Activated CD8-positive, alpha-beta memory T cell treated with anti-CD3 and anti-CD28 coated beads, Interleukin-2, amount 10 ng/mL, durations not matched to agents 7 days and 5 days (primary cell): ENCODE data around the gene MCOLN1. TPM values are rescaled to one million over a fixed set of nuclear protein-coding genes. Genes with fewer than 3 reads are reported as not detected.
"Not testable (repeated sequence)": the region's sequence is repeated elsewhere in the genome, so short reads cannot be mapped to it uniquely, and the experiment has no call there.

Experiments
- ATAC-seq: fragments of 150-1000 bp; cut with Tn5 transposase; one replicate; pipeline ENCODE4 v1.10.0; 2021; ENCODE audit warnings: moderate library complexity
- CTCF ChIA-PET: fragments of 350-600 bp; sonication (Branson Sonifier 250); formaldehyde crosslinking; loops from one replicate; lab custom pipeline; 2021; ENCODE audit warnings: antibody characterized with exemption; lab: Charles Lee
- DNase-seq: peaks from one replicate; pipeline ENCODE4 v3.0.0-alpha.2; 2020
- H3K27ac Mint-ChIP-seq: one replicate; pipeline ENCODE4 v1.8.0; 2021; ENCODE audit warnings: mild to moderate bottlenecking, mixed read lengths
- H3K27me3 Mint-ChIP-seq: one replicate; pipeline ENCODE4 v1.8.0; 2021; ENCODE audit warnings: mixed read lengths
- H3K36me3 Mint-ChIP-seq: one replicate; pipeline ENCODE4 v1.8.0; 2021; ENCODE audit warnings: mild to moderate bottlenecking, mixed read lengths
- H3K4me1 Mint-ChIP-seq: one replicate; pipeline ENCODE4 v1.8.0; 2021; ENCODE audit warnings: mixed read lengths
- H3K4me3 Mint-ChIP-seq: one replicate; pipeline ENCODE4 v1.8.0; 2021; ENCODE audit warnings: mild to moderate bottlenecking, moderate library complexity, mixed read lengths
- H3K9me3 Mint-ChIP-seq: one replicate; pipeline ENCODE4 v1.8.0; 2022; ENCODE audit warnings: low read depth, mixed read lengths
- total RNA-seq, 2 experiments: library from RNA; stranded (reverse); gene quantifications; one replicate each; pipeline ENCODE4 v1.2.3, GENCODE V29; 2021

MCOLN1 gene
- total RNA-seq, 2 experiments from 2014 or later: 15.8 to 20.7 TPM

DNA sequence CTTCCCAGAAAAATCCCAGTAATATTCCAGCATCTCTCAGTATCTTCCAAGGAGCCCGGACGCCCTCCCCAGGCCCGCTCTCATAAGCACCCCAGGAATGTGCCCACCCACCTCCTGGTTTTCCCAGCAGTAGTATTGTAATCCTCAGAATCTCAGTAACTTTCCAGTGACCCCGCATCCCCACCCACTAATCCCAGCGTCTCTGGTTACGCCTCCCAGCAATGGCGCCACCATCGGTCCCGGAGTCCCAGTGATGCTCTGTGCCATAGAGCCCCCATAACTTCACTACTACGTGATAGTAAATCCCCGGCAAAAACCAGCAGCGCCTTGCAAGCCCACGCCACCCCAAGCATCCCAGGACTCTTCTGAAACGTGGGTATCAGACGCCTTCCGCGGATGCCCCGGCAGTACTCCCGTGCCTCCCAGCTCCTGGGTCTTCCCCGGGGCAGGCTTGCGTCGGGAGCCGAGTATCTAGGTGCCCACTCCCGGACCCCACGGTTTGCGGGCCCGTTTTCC lies 12.2 kb downstream of the MCOLN1 start:
- Mint-ChIP-seq H3K27ac (peak overlapping the region; percentile 79), H3K27me3 (no peaks in the 10 kb centered on the region), H3K9me3 (no peaks in the 10 kb centered on the region), H3K4me1 (peaks cover 20% of the 10 kb centered on the region), H3K36me3 (peaks cover 16% of the 10 kb centered on the region), H3K4me3 (peak overlapping the region; percentile 93)
- DNase-seq (peak; percentile 61), ATAC-seq (peak; percentile 11)
- CTCF ChIA-PET: interaction anchor here (1.0 to 6.1 kb wide), 6 partner anchors 10 to 103 kb away, joined by 3 to 37 read pairs (median 5); partner anchors contain the start of genes MCOLN1 and STXBP2

DNA sequence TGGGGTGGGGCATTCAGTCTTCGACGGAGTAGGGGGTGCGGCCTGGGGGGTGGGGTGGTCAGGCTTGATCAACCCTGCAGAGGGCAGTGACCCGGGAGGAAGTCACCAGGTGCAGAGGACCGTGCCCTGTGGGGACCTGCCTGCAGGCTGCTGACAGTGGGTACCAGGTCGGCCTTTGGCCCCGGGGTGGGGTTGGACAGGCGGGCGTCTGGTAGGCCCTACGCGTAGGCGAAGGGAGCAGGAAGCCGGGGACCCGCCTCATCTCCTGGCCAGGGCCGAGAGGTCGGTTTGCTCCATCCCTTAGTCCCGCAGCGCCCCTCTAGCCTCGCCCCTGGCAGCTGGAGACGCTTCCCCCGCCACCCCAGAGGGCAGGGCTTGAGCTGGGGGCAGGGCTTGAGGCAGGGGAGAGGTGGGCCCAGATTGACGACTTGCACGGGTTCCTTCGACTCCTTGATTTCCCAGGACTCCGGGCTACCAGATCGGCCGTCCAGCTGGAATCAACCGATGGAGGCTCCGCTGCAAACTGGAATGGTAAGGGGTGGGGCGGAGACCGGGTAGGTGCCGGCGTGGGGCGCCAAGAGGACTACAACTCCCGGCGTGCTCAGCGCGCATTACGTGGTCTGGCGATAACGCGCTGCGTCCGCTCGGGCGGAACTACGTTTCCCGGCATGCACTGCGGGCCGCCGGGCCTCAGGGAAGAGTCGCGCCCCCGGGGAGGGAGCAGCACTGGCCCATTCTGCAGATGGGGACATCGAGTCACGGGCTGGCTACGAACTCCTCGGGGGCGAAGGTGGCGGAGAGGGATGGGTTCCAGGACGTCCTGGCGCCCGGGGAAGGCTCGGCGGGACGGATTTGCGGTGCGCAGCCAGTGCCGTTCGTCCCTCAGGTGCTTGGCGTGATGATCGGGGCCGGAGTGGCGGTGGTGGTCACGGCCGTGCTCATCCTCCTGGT lies 12.9 kb downstream of the MCOLN1 start, which contains the start of gene PNPLA6:
Gene PNPLA6, plus strand, starts transcription at position 671 of the 951 bp plus-strand sequence. Its CDS starts 72 bp downstream, at position 743.
- peak; percentile 96 for DNase-seq
- no peaks in the 10 kb centered on the region for H3K27me3 Mint-ChIP-seq
- H3K4me3 Mint-ChIP-seq: peak within 1 kb of the TSS; percentile 93
- H3K9me3 Mint-ChIP-seq: no peaks in the 10 kb centered on the region
- H3K4me1 Mint-ChIP-seq: peaks cover 22% of the 10 kb centered on the region
- peaks cover 20% of the 10 kb centered on the region for H3K36me3 Mint-ChIP-seq
- peak; percentile 84 for ATAC-seq
- peak within 1 kb of the TSS; percentile 84 for H3K27ac Mint-ChIP-seq
- CTCF ChIA-PET: interaction anchor here (0.6 to 6.1 kb wide), 8 partner anchors 9 to 181 kb away, joined by 3 to 37 read pairs (median 4); partner anchors contain the start of genes MCOLN1 and STXBP2

DNA sequence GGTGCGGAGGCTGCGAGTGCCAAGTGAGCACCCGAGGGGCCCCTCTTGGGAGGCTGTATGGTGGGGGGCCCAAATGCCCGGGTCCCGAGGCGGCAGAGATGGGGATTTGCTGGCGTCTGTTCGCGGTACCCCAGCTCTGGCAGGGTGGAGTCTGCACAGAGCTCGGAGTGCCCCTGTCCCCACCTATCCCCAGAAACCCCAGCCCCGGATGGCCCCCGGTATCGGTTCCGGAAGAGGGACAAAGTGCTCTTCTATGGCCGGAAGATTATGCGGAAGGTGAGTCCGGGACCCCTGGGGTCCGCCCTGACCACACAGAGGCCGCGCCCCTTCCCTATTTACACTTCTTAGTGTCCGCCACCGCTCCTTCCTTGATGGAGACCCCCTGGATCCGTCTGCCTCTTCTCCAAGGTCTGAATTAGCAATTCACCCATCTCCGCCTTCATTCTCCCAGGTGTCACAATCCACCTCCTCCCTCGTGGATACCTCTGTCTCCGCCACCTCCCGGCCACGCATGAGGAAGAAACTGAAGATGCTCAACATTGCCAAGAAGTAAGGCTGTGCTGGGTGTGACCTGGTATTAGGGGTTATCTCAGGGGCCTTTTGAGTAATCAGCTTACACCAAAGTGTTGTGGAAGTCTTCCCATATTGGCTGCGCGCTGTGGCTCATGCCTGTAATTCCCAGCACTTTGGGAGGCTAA lies 13.7 kb downstream of the MCOLN1 start:
- CTCF ChIA-PET: interaction anchor here (0.8 to 6.1 kb wide), 4 partner anchors 9 to 182 kb away, joined by 4 to 37 read pairs (median 5); partner anchors contain the start of gene MCOLN1
- Mint-ChIP-seq H3K36me3 (peaks cover 24% of the 10 kb centered on the region), H3K4me1 (peaks cover 24% of the 10 kb centered on the region), H3K27me3 (no peaks in the 10 kb centered on the region), H3K4me3 (peak overlapping the region; percentile 93), H3K27ac (peak overlapping the region; percentile 84), H3K9me3 (no peaks in the 10 kb centered on the region)
- ATAC-seq (peak; percentile 4), DNase-seq (no peak)

DNA sequence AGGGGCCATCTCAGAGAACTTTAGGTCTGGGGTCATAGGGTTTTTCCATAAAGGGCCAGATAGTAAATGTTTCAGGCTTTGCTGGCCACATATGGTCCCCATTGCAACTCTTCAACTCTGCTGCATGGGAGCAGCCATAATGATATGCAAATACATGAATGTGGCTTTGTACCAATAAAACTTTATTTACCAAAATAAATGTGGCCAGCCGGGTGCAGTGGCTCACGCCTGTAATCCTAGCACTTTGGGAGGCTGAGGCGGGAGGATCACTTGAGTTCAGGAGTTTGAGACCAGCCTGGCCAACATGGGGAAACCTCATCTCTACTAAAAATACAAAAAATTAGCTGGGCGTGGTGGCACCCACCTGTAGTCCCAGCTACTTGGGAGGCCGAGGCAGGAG lies 16.6 kb downstream of the MCOLN1 start:
- H3K4me1 Mint-ChIP-seq: peaks cover 27% of the 10 kb centered on the region
- H3K27ac Mint-ChIP-seq, H3K9me3 Mint-ChIP-seq, ATAC-seq, DNase-seq, CTCF ChIA-PET, H3K4me3 Mint-ChIP-seq, H3K27me3 Mint-ChIP-seq: not testable (repeated sequence)
- peaks cover 39% of the 10 kb centered on the region for H3K36me3 Mint-ChIP-seq

DNA sequence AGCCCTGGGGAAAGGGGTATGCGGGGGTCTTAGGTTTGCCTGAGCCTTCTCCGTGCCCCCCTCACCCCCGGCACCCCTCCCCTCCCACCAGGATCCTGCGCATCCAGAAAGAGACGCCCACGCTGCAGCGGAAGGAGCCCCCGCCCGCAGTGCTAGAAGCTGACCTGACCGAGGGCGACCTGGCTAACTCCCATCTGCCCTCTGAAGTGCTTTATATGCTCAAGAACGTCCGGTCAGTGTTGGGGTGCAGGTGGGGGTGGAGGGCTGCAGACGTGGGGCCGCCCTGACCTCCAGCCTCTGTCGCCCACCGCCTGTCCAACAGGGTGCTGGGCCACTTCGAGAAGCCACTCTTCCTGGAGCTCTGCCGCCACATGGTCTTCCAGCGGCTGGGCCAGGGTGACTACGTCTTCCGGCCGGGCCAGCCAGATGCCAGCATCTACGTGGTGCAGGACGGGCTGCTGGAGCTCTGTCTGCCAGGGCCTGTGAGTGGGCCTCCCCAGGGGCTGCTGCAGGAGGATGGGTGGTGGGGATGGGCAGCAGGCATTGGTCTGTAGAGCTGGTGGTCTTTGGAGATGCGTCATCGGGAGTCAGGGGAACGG lies 17.5 kb downstream of the MCOLN1 start:
- Mint-ChIP-seq H3K9me3 (no peaks in the 10 kb centered on the region), H3K27ac (no peak overlapping the region), H3K4me1 (peaks cover 36% of the 10 kb centered on the region), H3K4me3 (no peak overlapping the region), H3K36me3 (peaks cover 39% of the 10 kb centered on the region), H3K27me3 (no peaks in the 10 kb centered on the region)
- DNase-seq (no peak), ATAC-seq (no peak)
- CTCF ChIA-PET: no interaction called here

DNA sequence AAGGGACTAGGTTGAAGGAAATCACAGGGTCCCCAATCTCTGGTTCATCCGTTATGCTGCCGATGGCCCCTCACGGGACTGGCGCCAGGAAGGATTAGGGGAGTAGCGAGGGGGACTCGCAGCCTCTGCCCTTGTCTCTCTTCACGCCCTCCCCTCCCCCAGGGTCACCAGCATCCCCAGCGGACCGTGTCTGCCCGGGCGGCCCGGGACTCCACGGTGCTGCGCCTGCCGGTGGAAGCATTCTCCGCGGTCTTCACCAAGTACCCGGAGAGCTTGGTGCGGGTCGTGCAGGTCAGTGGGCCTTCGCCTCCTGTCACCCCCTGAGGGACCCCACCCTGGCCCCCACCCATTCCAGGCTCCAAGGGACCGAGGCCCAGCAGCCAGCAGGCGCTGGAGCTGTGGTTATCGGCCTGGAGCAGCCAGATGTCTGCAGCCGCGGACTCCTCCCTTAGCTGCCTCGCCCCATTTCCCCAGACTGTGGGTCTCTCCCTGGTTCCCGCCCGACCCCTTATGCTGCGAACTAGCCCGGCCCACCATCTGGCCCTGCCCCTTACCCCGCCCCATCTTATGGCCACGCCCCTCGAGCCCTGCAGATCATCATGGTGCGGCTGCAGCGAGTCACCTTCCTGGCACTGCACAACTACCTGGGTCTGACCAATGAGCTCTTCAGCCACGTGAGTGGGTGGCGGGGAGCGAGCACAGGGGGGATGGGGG lies 18.5 kb downstream of the MCOLN1 start:
- H3K27ac Mint-ChIP-seq: no peak overlapping the region
- peaks cover 38% of the 10 kb centered on the region for H3K36me3 Mint-ChIP-seq
- DNase-seq (no peak), ATAC-seq (no peak)
- H3K27me3 Mint-ChIP-seq: no peaks in the 10 kb centered on the region
- H3K4me3 Mint-ChIP-seq: no peak overlapping the region
- H3K4me1 Mint-ChIP-seq: peaks cover 45% of the 10 kb centered on the region
- no peaks in the 10 kb centered on the region for H3K9me3 Mint-ChIP-seq
- CTCF ChIA-PET: interaction anchor here (1.0 kb wide), 1 partner anchor 38 kb away, joined by 3 read pairs; no protein-coding TSS in a partner anchor

DNA sequence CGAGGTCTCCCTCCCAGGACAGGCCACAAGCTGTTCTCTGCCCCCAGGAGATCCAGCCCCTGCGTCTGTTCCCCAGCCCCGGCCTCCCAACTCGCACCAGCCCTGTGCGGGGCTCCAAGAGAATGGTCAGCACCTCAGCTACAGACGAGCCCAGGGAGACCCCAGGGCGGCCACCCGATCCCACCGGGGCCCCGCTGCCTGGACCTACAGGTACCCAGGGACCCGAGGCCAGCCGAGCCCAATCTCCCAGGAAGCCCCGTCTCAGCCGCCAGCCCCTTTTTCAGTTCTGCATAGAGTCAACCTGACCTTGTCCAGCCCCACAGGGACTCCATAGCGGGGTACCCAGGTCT lies 19.0 kb downstream of the MCOLN1 start:
- CTCF ChIA-PET: interaction anchor here (1.0 kb wide), 1 partner anchor 38 kb away, joined by 3 read pairs; no protein-coding TSS in a partner anchor
- Mint-ChIP-seq H3K4me1 (peaks cover 47% of the 10 kb centered on the region), H3K27ac (no peak overlapping the region), H3K9me3 (no peaks in the 10 kb centered on the region), H3K36me3 (peaks cover 38% of the 10 kb centered on the region), H3K4me3 (no peak overlapping the region), H3K27me3 (no peaks in the 10 kb centered on the region)
- ATAC-seq (no peak), DNase-seq (no peak)

DNA sequence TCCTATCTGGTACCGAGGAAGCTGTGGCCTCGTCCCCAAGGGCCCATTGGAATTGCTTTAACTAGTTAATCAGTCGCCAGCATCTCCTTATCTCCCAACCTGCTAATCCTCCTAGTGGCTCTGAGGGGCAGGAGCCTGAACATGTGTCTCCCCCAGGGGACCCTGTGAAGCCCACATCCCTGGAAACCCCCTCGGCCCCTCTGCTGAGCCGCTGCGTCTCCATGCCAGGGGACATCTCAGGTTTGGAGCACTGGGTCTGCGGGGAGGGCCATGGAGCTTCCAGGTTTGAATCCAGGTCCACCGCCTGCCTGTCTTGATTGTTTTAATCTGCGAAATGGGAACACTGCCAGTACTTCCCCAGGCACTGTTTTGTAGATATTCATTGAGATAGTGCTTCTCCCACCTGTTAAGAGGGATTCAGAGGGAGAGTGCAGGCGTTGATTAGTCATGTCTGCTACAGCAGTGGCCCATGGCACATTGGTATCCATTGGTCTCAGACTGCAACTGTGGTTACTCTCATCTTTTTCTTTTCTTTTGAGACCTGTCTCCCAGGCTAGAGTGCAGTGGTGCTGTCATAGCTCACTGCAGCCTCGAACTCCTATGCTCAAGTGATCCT lies 19.5 kb downstream of the MCOLN1 start:
- Mint-ChIP-seq H3K36me3 (peaks cover 36% of the 10 kb centered on the region), H3K4me1 (peaks cover 47% of the 10 kb centered on the region), H3K9me3 (no peaks in the 10 kb centered on the region), H3K27me3 (no peaks in the 10 kb centered on the region), H3K4me3 (no peak overlapping the region), H3K27ac (no peak overlapping the region)
- CTCF ChIA-PET: interaction anchor here (1.0 kb wide), 1 partner anchor 37 kb away, joined by 3 read pairs; no protein-coding TSS in a partner anchor
- ATAC-seq (no peak), DNase-seq (no peak)

DNA sequence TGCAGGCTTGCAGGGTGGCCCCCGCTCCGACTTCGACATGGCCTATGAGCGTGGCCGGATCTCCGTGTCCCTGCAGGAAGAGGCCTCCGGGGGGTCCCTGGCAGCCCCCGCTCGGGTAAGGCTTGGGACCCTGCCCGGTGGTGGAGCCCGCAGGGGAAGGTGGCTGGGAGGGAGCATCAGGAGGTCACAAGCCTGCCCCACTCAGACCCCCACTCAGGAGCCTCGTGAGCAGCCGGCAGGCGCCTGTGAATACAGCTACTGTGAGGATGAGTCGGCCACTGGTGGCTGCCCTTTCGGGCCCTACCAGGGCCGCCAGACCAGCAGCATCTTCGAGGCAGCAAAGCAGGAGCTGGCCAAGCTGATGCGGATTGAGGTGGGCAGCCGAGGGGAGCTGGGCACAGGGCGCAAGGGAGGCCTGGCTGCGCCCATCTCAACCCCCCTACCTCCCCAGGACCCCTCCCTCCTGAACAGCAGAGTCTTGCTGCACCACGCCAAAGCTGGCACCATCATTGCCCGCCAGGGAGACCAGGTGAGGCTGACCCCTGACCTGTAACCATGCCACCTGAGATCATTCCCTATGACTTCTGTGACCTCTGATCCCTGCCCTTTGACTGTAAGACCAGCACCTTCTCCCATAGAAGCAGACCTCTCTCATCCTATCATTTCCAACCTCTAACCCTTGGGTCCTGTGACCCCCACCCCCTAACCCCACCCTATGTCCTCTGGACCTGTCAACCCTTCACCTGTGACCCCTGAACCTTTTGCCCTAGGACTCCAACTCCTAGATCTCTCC lies 20.3 kb downstream of the MCOLN1 start:
- ATAC-seq (no peak), DNase-seq (no peak)
- Mint-ChIP-seq H3K4me1 (peaks cover 49% of the 10 kb centered on the region), H3K27ac (peak overlapping the region; percentile 72), H3K9me3 (no peaks in the 10 kb centered on the region), H3K36me3 (peaks cover 37% of the 10 kb centered on the region), H3K27me3 (no peaks in the 10 kb centered on the region), H3K4me3 (no peak overlapping the region)
- CTCF ChIA-PET: interaction anchor here (1.4 kb wide), 1 partner anchor 19 kb away, joined by 3 read pairs; no protein-coding TSS in a partner anchor

DNA sequence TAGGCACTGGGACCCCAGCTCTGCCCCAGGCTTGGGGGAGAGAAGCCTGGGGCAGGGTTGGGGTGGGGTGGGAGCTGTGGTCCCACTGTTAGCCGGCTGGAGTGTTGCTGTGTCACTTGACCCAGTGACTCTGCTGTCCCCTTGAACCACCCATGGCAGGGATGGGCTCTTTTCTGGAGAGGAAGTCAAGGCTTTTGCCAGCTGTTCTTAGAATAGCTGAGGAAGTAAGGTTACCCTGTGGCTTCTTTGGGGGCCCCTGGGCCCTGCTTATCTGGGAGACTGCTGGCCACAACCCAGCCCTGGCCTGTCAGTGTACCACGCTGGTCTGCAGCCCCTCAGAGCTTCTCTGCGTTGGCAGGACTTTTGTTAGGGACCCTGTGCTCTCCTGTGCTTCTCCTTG lies 22.2 kb downstream of the MCOLN1 start:
- peak; percentile 61 for DNase-seq
- no peak overlapping the region for H3K4me3 Mint-ChIP-seq
- H3K36me3 Mint-ChIP-seq: peaks cover 33% of the 10 kb centered on the region
- H3K27ac Mint-ChIP-seq: peak overlapping the region; percentile 91
- CTCF ChIA-PET: interaction anchor here (1.1 to 2.8 kb wide), 4 partner anchors 8 to 24 kb away, joined by 3 to 14 read pairs (median 4); partner anchors contain the start of gene PNPLA6
- H3K9me3 Mint-ChIP-seq: no peaks in the 10 kb centered on the region
- H3K27me3 Mint-ChIP-seq: no peaks in the 10 kb centered on the region
- peaks cover 47% of the 10 kb centered on the region for H3K4me1 Mint-ChIP-seq
- peak; percentile 41 for ATAC-seq

DNA sequence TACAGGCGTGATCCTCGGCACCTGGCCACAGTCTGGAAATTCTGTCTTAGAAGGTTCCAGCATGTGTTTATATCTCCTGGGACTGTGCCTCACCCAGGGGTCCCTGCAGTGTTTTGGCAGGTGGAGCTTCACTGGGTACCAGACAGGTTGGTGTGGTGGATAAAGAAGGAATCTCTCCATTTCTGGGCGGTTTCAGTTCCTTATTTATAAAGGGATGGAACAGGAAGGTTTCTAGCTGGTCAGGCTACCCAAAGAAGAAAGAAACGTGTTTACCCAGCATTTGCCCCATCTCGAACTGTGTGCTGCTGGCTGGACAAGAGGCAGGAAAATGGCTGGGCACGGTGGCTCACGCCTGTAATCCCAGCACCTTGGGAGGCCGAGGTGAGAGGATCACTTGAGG lies 22.9 kb downstream of the MCOLN1 start:
- CTCF ChIA-PET: interaction anchor here (0.7 to 2.8 kb wide), 4 partner anchors 9 to 136 kb away, joined by 3 to 14 read pairs (median 4); partner anchors contain the start of gene TRAPPC5
- DNase-seq: no peak
- H3K9me3 Mint-ChIP-seq: no peaks in the 10 kb centered on the region
- peaks cover 45% of the 10 kb centered on the region for H3K4me1 Mint-ChIP-seq
- no peak overlapping the region for H3K4me3 Mint-ChIP-seq
- H3K27me3 Mint-ChIP-seq: no peaks in the 10 kb centered on the region
- no peak for ATAC-seq
- H3K27ac Mint-ChIP-seq: peak overlapping the region; percentile 91
- peaks cover 35% of the 10 kb centered on the region for H3K36me3 Mint-ChIP-seq
